Keratinocyte (primary cell): ENCODE measurements around the gene NOTUM. TPM values are rescaled to one million over a fixed set of nuclear protein-coding genes. Genes with fewer than 3 reads are reported as not detected.
"Not testable (repeated sequence)": the region's sequence is repeated elsewhere in the genome, so short reads cannot be mapped to it uniquely, and the experiment has no call there.

Experiments
- DNase-seq: peaks from one replicate; pipeline ENCODE4 v3.0.0-alpha.2; 2011; ENCODE audit warnings: low read depth, missing footprints, low spot score
- FAIRE-seq: peaks from 2 replicates; lab custom pipeline; 2011; peaks lifted over from hg19 to GRCh38; lab: Jason Lieb, UNC
- H2AFZ ChIP-seq: 2 replicates; pipeline ENCODE4 v1.6.0; 2012; ENCODE audit warnings: low read length, control low read depth, inconsistent platforms; ENCODE audit not compliant: control insufficient read depth
- H3K27ac ChIP-seq: 2 replicates; pipeline ENCODE4 v1.5.1; 2011; ENCODE audit warnings: low read length; ENCODE audit not compliant: control insufficient read depth, insufficient read depth
- H3K27me3 ChIP-seq: 3 replicates; pipeline ENCODE4 v1.6.0; 2011; ENCODE audit warnings: low read length; ENCODE audit not compliant: control insufficient read depth, insufficient read depth; ENCODE audit errors: extremely low read depth
- H3K36me3 ChIP-seq, 2 experiments: 2 replicates in 1 of 2; 3 replicates in 1 of 2; pipeline ENCODE4 v1.5.1; 2011; ENCODE audit warnings: low read length in 2 of 2, mild to moderate bottlenecking in 1 of 2; ENCODE audit not compliant: control insufficient read depth in 2 of 2, insufficient read depth in 2 of 2; ENCODE audit errors: extremely low read depth in 1 of 2
- H3K4me1 ChIP-seq: 3 replicates; pipeline ENCODE4 v1.5.1; 2011; ENCODE audit warnings: low read length; ENCODE audit not compliant: control insufficient read depth, insufficient read depth; ENCODE audit errors: extremely low read depth
- H3K4me2 ChIP-seq: 3 replicates; pipeline ENCODE4 v1.6.0; 2011; ENCODE audit warnings: low read depth, low read length; ENCODE audit not compliant: control insufficient read depth, insufficient read depth; ENCODE audit errors: extremely low read depth
- H3K4me3 ChIP-seq, 3 experiments: fragments of 200-600 bp in 1 of 3; sonication (generic) in 1 of 3; 2 replicates in 2 of 3; 3 replicates in 1 of 3; pipeline ENCODE4 v1.5.1; 2011 to 2016; ENCODE audit warnings: low read length in 3 of 3, mild to moderate bottlenecking in 3 of 3, control low read depth in 2 of 3, inconsistent platforms in 1 of 3, low read depth in 1 of 3, mixed read lengths in 1 of 3, mixed run types in 1 of 3, moderate library complexity in 1 of 3; ENCODE audit not compliant: control insufficient read depth in 2 of 3, insufficient read depth in 2 of 3; ENCODE audit errors: extremely low read depth in 1 of 3
- H3K79me2 ChIP-seq: 2 replicates; pipeline ENCODE4 v1.6.0; 2012; ENCODE audit warnings: low read length; ENCODE audit not compliant: control insufficient read depth, insufficient read depth
- H3K9ac ChIP-seq: 3 replicates; pipeline ENCODE4 v1.6.0; 2011; ENCODE audit warnings: low read length; ENCODE audit not compliant: control insufficient read depth, insufficient read depth; ENCODE audit errors: extremely low read depth
- H3K9me1 ChIP-seq: 3 replicates; pipeline ENCODE4 v1.6.0; 2011; ENCODE audit warnings: low read length; ENCODE audit not compliant: control insufficient read depth, insufficient read depth; ENCODE audit errors: extremely low read depth
- H3K9me3 ChIP-seq: 2 replicates; pipeline ENCODE4 v1.5.1; 2012; ENCODE audit warnings: low read depth, low read length; ENCODE audit not compliant: control insufficient read depth
- H4K20me1 ChIP-seq: 3 replicates; pipeline ENCODE4 v1.6.0; 2011; ENCODE audit warnings: low read length; ENCODE audit not compliant: control insufficient read depth, insufficient read depth; ENCODE audit errors: extremely low read depth
- EZH2 ChIP-seq: IDR thresholded peaks from one replicate; pipeline ENCODE4 v1.6.1; 2012; ENCODE audit warnings: inconsistent platforms, mild to moderate bottlenecking, low read length, moderate library complexity
- dilution Hi-C: fragments of 300-500 bp; cut with MboI; formaldehyde crosslinking; loops from one replicate; pipeline ENCODE4 v1.7.0; 2020; ENCODE audit warnings: low sequenced_read_pairs; ENCODE audit not compliant: extremely low pct_ligation_motif_present
- polyA plus RNA-seq, 5 experiments: library from polyadenylated mRNA; depleted of rRNA in 3 of 5; stranded (reverse) in 3 of 5; stranded (forward) in 1 of 5; unstranded in 1 of 5; fragments of >200 nt; gene quantifications; 1 replicate in 1 of 5; 2 replicates in 3 of 5; 3 replicates in 1 of 5; pipeline versions ENCODE4 v1.2.1 to v1.2.3, GENCODE V29; 2011 to 2012; ENCODE audit warnings: missing spikeins in 2 of 5, low read depth in 1 of 5, low replicate concordance in 1 of 5
- TF ChIP-seq, protein P1 (sequence below), 3 experiments: IDR thresholded peaks in 1 of 3; conservative IDR thresholded peaks in 1 of 3; optimal IDR thresholded peaks in 1 of 3; 2 replicates in 2 of 3; 3 replicates in 1 of 3; pipeline versions ENCODE3 to v1.5.1; 2011; ENCODE audit warnings: low read length in 3 of 3, mild to moderate bottlenecking in 3 of 3, moderate library complexity in 2 of 3, control low read depth in 1 of 3, inconsistent platforms in 1 of 3; ENCODE audit not compliant: insufficient read depth in 2 of 3; ENCODE audit errors: extremely low read depth in 1 of 3

The NOTUM gene
- polyA plus RNA-seq, 1 donor (not counting 4 experiments of a cell fraction or from before 2014, with no cell fraction given) = not detected

DNA sequence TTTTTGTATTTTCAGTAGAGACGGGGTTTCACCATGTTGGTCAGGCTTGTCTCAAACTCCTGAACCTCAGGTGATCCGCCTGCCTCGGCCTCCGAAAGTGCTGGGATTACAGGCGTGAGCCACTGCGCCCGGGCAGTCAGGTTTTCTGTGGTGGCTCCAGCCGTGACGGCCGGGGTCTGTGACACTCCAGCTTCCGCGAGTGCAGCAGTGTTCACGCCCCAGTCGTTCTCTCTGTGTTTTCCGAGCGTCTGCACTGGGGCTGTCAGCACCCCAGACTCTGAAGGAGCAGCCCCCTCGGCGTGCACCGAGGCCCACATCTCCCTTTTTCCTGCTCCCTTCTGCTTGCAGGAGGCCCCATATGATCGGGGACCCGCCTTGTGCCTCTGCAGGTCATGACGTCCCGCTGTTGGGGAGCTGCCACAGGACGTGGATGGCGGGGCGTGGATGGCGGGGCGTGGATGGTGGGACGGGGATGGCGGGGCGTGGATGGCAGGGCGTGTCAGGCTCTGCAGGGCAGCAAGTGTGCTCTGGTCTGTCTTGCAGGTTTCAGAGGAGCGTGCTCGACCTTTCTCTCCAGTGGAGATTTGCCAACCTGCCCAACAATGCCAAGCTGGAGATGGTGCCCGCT, 22.1 kb upstream of the NOTUM start:
- Histone ChIP-seq H3K27ac (no peak overlapping the region), H3K9me3 (no peaks in the 10 kb centered on the region), H3K9me1 (no peaks in the 10 kb centered on the region), H3K36me3 (peaks cover 6 to 12% of the 10 kb centered on the region in 2 experiments), H3K4me1 (peaks cover 10% of the 10 kb centered on the region), H4K20me1 (no peaks in the 10 kb centered on the region), H3K9ac (no peak overlapping the region), H2AFZ (no peak overlapping the region), H3K27me3 (no peaks in the 10 kb centered on the region), H3K79me2 (no peaks in the 10 kb centered on the region), H3K4me2 (no peak overlapping the region), H3K4me3 (no peak overlapping the region)
- FAIRE-seq = no peak
- TF ChIP-seq EZH2 = no peak
- TF ChIP-seq, protein P1, sequence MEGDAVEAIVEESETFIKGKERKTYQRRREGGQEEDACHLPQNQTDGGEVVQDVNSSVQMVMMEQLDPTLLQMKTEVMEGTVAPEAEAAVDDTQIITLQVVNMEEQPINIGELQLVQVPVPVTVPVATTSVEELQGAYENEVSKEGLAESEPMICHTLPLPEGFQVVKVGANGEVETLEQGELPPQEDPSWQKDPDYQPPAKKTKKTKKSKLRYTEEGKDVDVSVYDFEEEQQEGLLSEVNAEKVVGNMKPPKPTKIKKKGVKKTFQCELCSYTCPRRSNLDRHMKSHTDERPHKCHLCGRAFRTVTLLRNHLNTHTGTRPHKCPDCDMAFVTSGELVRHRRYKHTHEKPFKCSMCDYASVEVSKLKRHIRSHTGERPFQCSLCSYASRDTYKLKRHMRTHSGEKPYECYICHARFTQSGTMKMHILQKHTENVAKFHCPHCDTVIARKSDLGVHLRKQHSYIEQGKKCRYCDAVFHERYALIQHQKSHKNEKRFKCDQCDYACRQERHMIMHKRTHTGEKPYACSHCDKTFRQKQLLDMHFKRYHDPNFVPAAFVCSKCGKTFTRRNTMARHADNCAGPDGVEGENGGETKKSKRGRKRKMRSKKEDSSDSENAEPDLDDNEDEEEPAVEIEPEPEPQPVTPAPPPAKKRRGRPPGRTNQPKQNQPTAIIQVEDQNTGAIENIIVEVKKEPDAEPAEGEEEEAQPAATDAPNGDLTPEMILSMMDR (optimal IDR thresholded peaks at IDR 0.05 in 1 of 3, IDR thresholded peaks at IDR 0.05 in 1 of 3, conservative IDR thresholded peaks at IDR 0.05 in 1 of 3; ENCODE audit: extremely low read depth in 1 of 3, insufficient read depth in 2 of 3, low read length in 3 of 3) = no peak
- dilution Hi-C loops = no loop called here
- DNase-seq = no peak

- H3K9me3 ChIP-seq, dilution Hi-C loops, H4K20me1 ChIP-seq, FAIRE-seq, H3K79me2 ChIP-seq, H3K4me3 ChIP-seq, H3K27me3 ChIP-seq, H3K9me1 ChIP-seq, DNase-seq, H2AFZ ChIP-seq, H3K27ac ChIP-seq, H3K4me2 ChIP-seq, H3K9ac ChIP-seq: not testable (repeated sequence)
- H3K4me1 ChIP-seq = peaks cover 14% of the 10 kb centered on the region
- H3K36me3 ChIP-seq = peaks cover 0 to 12% of the 10 kb centered on the region in 2 experiments
Observed at GRCh38 chr17:81981511-81981910, 20.5 kb upstream of the NOTUM start.
